OCI-LY7 (cell line): ENCODE measurements around the gene RNASEH2C.

ENCODE experiments used
- CTCF ChIP-seq: fragments of 200-600 bp; sonication (generic); conservative IDR thresholded peaks from 2 replicates; pipeline ENCODE4 v1.5.1; 2014; ENCODE audit warnings: mild to moderate bottlenecking, antibody characterized with exemption, low read length, moderate library complexity, mixed read lengths
- EZH2phosphoT487 ChIP-seq: fragments of 200-600 bp; sonication (generic); IDR thresholded peaks from 2 replicates; pipeline ENCODE4 v1.6.1; 2018; ENCODE audit warnings: low read depth, borderline replicate concordance, mild to moderate bottlenecking, mixed run types, antibody characterized with exemption, low read length, moderate library complexity, mixed read lengths

- TF ChIP-seq CTCF, result no peak
- no peak for TF ChIP-seq EZH2phosphoT487
Observed at GRCh38 chr11:65745049-65745448, 24.5 kb upstream of the RNASEH2C start.
